Fibroblast of the aortic adventitia (primary cell): ENCODE data around the gene GUK1. TPM values are rescaled to one million over a fixed set of nuclear protein-coding genes. Genes with fewer than 3 reads are reported as not detected.
A peak's percentile ranks its signal among the peaks of the same experiment; 100 is the strongest.
"Not testable (repeated sequence)": the region's sequence is repeated elsewhere in the genome, so short reads cannot be mapped to it uniquely, and the experiment has no call there.

Experiments used
- DNase-seq: peaks from one replicate; pipeline ENCODE4 v3.0.0-alpha.2; 2010; ENCODE audit warnings: low read depth
- H3K4me3 ChIP-seq: 2 replicates; pipeline ENCODE4 v1.5.1; 2011; ENCODE audit warnings: low read depth, mild to moderate bottlenecking, control low read depth, low read length, moderate library complexity
- CTCF ChIP-seq: IDR thresholded peaks from 2 replicates; pipeline ENCODE4 v1.5.1; 2011; ENCODE audit warnings: mild to moderate bottlenecking, low read length, control low read depth, inconsistent platforms; ENCODE audit not compliant: insufficient read depth
- total RNA-seq: library from RNA; depleted of rRNA; stranded (reverse); fragments of >200 nt; gene quantifications from 2 replicates; pipeline ENCODE4 v1.2.3, GENCODE V29; 2012; ENCODE audit warnings: low replicate concordance

The GUK1 gene
- total RNA-seq, 1 donor: 217 TPM

- TF ChIP-seq CTCF: no peak
- no peak for DNase-seq
Observed at GRCh38 chr1:228109962-228110488, 30.1 kb upstream of the GUK1 start.

GRCh38 chr1:228110556-228110955, 29.5 kb upstream of the GUK1 start:
- DNase-seq: no peak
- no peak overlapping the region for H3K4me3 ChIP-seq
- TF ChIP-seq CTCF: no peak

More at GRCh38 chr1:228109962-228110488, 30.1 kb upstream of the GUK1 start:
- H3K4me3 ChIP-seq: peak overlapping the region; percentile 98

GRCh38 chr1:228111315-228111714, 28.8 kb upstream of the GUK1 start:
- H3K4me3 ChIP-seq, DNase-seq: not testable (repeated sequence)

GRCh38 chr1:228112167-228112566, 27.9 kb upstream of the GUK1 start:
- DNase-seq: no peak
- H3K4me3 ChIP-seq: no peak overlapping the region
- no peak for TF ChIP-seq CTCF

- no peak for TF ChIP-seq CTCF
- no peak for DNase-seq
- H3K4me3 ChIP-seq: no peak overlapping the region
Observed at GRCh38 chr1:228112617-228113016, 27.5 kb upstream of the GUK1 start.

- DNase-seq: no peak
- H3K4me3 ChIP-seq: no peak overlapping the region
- TF ChIP-seq CTCF: no peak
Observed at GRCh38 chr1:228114827-228115226, 25.3 kb upstream of the GUK1 start.

GRCh38 chr1:228117335-228117734, 22.7 kb upstream of the GUK1 start:
- no peak for TF ChIP-seq CTCF
- no peak overlapping the region for H3K4me3 ChIP-seq
- DNase-seq: no peak
